ENCODE data around the gene DOCK1.

DNA sequence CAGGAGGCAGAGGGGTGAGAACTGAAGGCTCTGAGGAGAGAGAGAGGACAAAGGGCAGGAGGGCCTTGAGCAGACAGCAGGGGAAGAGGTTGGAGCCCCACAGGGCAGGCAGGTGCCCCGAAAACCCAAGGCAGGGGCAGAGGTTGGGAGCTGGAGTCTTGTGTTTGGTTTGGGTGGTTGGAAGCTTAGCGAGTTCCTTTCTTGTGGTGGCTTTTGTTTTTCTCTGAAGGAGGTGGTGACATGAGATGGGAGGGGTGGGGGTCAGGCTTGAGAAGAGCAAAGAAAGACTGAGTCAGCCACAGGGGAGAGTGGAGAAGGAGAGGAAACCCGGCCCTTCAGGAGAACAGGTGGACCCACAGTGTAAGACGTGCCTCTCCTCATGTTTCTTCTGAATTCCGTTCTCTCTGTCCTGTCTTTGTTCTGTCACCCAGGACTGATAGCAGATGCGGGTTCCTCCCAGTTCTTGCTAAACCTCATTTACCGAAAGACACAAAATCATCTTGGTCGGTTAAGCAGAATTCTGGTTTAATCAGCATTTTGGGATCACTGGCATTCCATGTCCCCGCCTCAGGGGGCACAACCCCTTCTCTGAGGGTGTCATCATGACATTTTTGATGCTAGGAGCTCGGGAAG lies 195.9 kb downstream of the DOCK1 start:
- TF ChIP-seq GATA2 (IDR thresholded peaks at IDR 0.05; ENCODE audit: low read depth, low read length) (no peak), GATA3 (IDR thresholded peaks at IDR 0.05; ENCODE audit: low read depth, low read length) (no peak)
